ENCODE results near the gene STPG3. TPM values are rescaled to one million over a fixed set of nuclear protein-coding genes. Genes with fewer than 3 reads are reported as not detected.

STPG3 gene
- total and polyA plus RNA-seq, 2 of the 13 experiments (the other 11 are each of a cell fraction or from before 2014, with no cell fraction given), result not detected

GRCh38 chr9:137294681-137295237, 43.7 kb downstream of the STPG3 start (continued):
- TF ChIP-seq ZNF513 (CRISPR knock-in tag; conservative IDR thresholded peaks at IDR 0.05), result no peak
- TF ChIP-seq USF2 (IDR thresholded peaks at IDR 0.05; ENCODE audit: low read depth, low read length), result no peak
- no peak for TF ChIP-seq USF2 (CRISPR knock-in tag; IDR thresholded peaks at IDR 0.05; ENCODE audit: borderline replicate concordance)
- no peak for TF ChIP-seq HOMEZ (CRISPR knock-in tag; IDR thresholded peaks at IDR 0.05; ENCODE audit: low read depth)
- TF ChIP-seq BCL6 (CRISPR knock-in tag; IDR thresholded peaks at IDR 0.05), result 0 out of 2 replicates have a peak, but pooled peaks have one; percentile 22
- TF ChIP-seq KDM1A (CRISPR knock-in tag; IDR thresholded peaks at IDR 0.05), result no peak
- TF ChIP-seq NR2F1 (CRISPR knock-in tag; IDR thresholded peaks at IDR 0.05), result no peak
- TF ChIP-seq FIP1L1 (IDR thresholded peaks at IDR 0.05; ENCODE audit: borderline replicate concordance, insufficient read depth, low read depth, low read length), result no peak
- no peak for TF ChIP-seq ZNF180 (CRISPR knock-in tag; IDR thresholded peaks at IDR 0.05; ENCODE audit: borderline replicate concordance, low read depth)
- no peak for TF ChIP-seq SRF (IDR thresholded peaks at IDR 0.05; ENCODE audit: low read depth, low read length)
- 0 out of 2 replicates have a peak, but pooled peaks have one; percentile 61 for TF ChIP-seq HINFP (CRISPR knock-in tag; IDR thresholded peaks at IDR 0.05; ENCODE audit: low read depth)
- TF ChIP-seq CBX2 (IDR thresholded peaks at IDR 0.05; ENCODE audit: low read depth, low read length), result no peak
- TF ChIP-seq CBX2 (CRISPR knock-in tag; IDR thresholded peaks at IDR 0.05; ENCODE audit: low read depth), result no peak
- no peak for TF ChIP-seq ATF6 (CRISPR knock-in tag; conservative IDR thresholded peaks at IDR 0.05)
- no peak for TF ChIP-seq HNRNPL (IDR thresholded peaks at IDR 0.05; ENCODE audit: low read depth, low read length)
- TF ChIP-seq POGZ (CRISPR knock-in tag; IDR thresholded peaks at IDR 0.05), result no peak
- no peak for TF ChIP-seq ZNF224 (CRISPR knock-in tag; IDR thresholded peaks at IDR 0.05)
- TF ChIP-seq ZMAT5 (CRISPR knock-in tag; IDR thresholded peaks at IDR 0.05; ENCODE audit: borderline replicate concordance, low read depth), result no peak
- 0 out of 2 replicates have a peak, but pooled peaks have one; percentile 6 for TF ChIP-seq TFDP2 (CRISPR knock-in tag; IDR thresholded peaks at IDR 0.05)

Data from HepG2 (cell line).